Measurements from ENCODE around the gene RTL5. TPM values are rescaled to one million over a fixed set of nuclear protein-coding genes. Genes with fewer than 3 reads are reported as not detected.
"Not testable (repeated sequence)": the region's sequence is repeated elsewhere in the genome, so short reads cannot be mapped to it uniquely, and the experiment has no call there.

Gene RTL5
- total RNA-seq = 10 to 100 TPM in 2 of 4 donors, 1 to 10 TPM in 2; 8.8 to 19.0 (median 9.9) TPM

- peak within 1 kb of the TSS; percentile 64 to 70 for H3K4me3 ChIP-seq
- H3K4me1 ChIP-seq = peaks cover 0 to 54% (median 0%) of the 10 kb centered on the region in 3 donors
- H3K27me3 ChIP-seq = no peaks in the 10 kb centered on the region
- peak within 1 kb of the TSS; percentile 77 to 89 (median 86) for H3K27ac ChIP-seq
- peaks cover 0 to 5% of the 10 kb centered on the region in 2 donors for H3K36me3 ChIP-seq
- WGBS, 2 donors (ENCODE audit: low coverage in 1 of 2) = 8% methylated on average over 2 of the region's 106 CpGs; no CpG with 5 or more reads in 1 of the 2 donors
- peak in 1 of 4 experiments; percentile 13 for TF ChIP-seq CTCF (IDR thresholded peaks at IDR 0.05)
- TF ChIP-seq POLR2AphosphoS5 (IDR thresholded peaks at IDR 0.05) = peak; percentile 53
- no peak for TF ChIP-seq EP300 (IDR thresholded peaks at IDR 0.05)
- peak in 1 of 2 donors; percentile 12 for TF ChIP-seq POLR2A (IDR thresholded peaks at IDR 0.05)
- no peaks in the 10 kb centered on the region for H3K9me3 ChIP-seq
- ATAC-seq = peak; percentile 94
Observed at GRCh38 chrX:72131317-72132294, at the start of gene RTL5. Gene RTL5 (minus strand): TSS chrX:72131915.

DNA sequence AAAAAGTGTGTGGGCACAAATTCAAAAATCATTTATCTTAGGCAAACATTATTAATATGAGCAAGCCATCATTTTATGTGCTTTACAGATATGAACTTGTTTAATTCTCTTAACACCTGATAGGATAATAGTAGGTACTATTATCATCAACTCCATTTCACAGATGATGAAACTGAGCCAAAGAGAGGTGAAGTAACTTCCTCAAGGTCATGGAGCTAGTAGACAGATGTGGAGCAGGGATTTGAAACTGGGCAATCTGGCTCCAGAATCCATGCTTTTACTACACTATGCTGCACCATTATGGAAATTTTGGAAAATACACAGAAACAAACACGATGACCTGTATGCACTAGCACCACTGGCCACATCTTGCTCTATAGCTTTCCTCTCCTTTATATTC is 48.8 kb upstream of the RTL5 start:
- 0 to 14% methylated on average over 1 of the region's 1 CpG for whole genome bisulfite sequencing, 2 donors (ENCODE audit: low coverage in 1 of 2)
- Histone ChIP-seq H3K4me3 (peak overlapping the region; percentile 65 to 78), H3K4me1 (peaks cover 0 to 26% (median 4%) of the 10 kb centered on the region in 3 donors), H3K27ac (peak overlapping the region; percentile 77 to 94 (median 80)), H3K9me3 (no peaks in the 10 kb centered on the region), H3K36me3 (no peaks in the 10 kb centered on the region), H3K27me3 (no peaks in the 10 kb centered on the region)
- no peak for TF ChIP-seq CTCF (IDR thresholded peaks at IDR 0.05)
- no peak for TF ChIP-seq EP300 (IDR thresholded peaks at IDR 0.05)
- TF ChIP-seq POLR2AphosphoS5 (IDR thresholded peaks at IDR 0.05) = no peak
- TF ChIP-seq POLR2A (IDR thresholded peaks at IDR 0.05) = no peak
- no peak for ATAC-seq

GRCh38 chrX:72176981-72177380 is 45.3 kb upstream of the RTL5 start:
- ATAC-seq = no peak
- 46% methylated on average over 2 of the region's 2 CpGs; no CpG with 5 or more reads in 1 of the 2 donors for WGBS, 2 donors (ENCODE audit: low coverage in 1 of 2)
- no peaks in the 10 kb centered on the region for H3K36me3 ChIP-seq

DNA sequence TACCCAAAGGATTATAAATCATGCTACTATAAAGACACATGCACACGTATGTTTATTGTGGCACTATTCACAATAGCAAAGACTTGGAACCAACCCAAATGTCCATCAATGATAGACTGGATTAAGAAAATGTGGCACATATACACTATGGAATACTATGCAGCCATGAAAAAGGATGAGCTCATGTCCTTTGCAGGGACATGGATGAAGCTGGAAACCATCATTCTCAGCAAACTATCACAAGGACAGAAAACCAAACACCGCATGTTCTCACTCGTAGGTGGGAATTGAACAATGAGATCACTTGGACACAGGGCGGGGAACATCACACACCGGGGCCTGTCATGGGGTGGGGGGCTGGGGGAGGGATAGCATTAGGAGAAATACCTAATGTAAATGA is 44.6 kb upstream of the RTL5 start:
- not testable (repeated sequence) for H3K4me3 ChIP-seq, H3K9me3 ChIP-seq, H3K27ac ChIP-seq, H3K36me3 ChIP-seq, H3K4me1 ChIP-seq, H3K27me3 ChIP-seq, ATAC-seq
- WGBS, 2 donors (ENCODE audit: low coverage in 1 of 2) = 80% methylated on average over 1 of the region's 5 CpGs; no CpG with 5 or more reads in 1 of the 2 donors

More at GRCh38 chrX:72176981-72177380, 45.3 kb upstream of the RTL5 start:
- peaks cover 0 to 5% (median 0%) of the 10 kb centered on the region in 3 donors for H3K4me1 ChIP-seq
- H3K27ac ChIP-seq = no peak overlapping the region
- H3K9me3 ChIP-seq = no peaks in the 10 kb centered on the region
- H3K27me3 ChIP-seq = no peaks in the 10 kb centered on the region
- TF ChIP-seq POLR2AphosphoS5 (IDR thresholded peaks at IDR 0.05) (no peak), EP300 (IDR thresholded peaks at IDR 0.05) (no peak), CTCF (IDR thresholded peaks at IDR 0.05) (no peak), POLR2A (IDR thresholded peaks at IDR 0.05) (no peak)
- no peak overlapping the region for H3K4me3 ChIP-seq

- Histone ChIP-seq H3K36me3 (no peaks in the 10 kb centered on the region), H3K4me1 (no peaks in the 10 kb centered on the region), H3K9me3 (no peaks in the 10 kb centered on the region), H3K27me3 (no peaks in the 10 kb centered on the region), H3K27ac (no peak overlapping the region), H3K4me3 (peak overlapping the region in 1 of 2 donors; percentile 2)
- TF ChIP-seq EP300 (IDR thresholded peaks at IDR 0.05) (no peak), POLR2AphosphoS5 (IDR thresholded peaks at IDR 0.05) (no peak), CTCF (IDR thresholded peaks at IDR 0.05) (no peak), POLR2A (IDR thresholded peaks at IDR 0.05) (no peak)
- ATAC-seq = no peak
- 45 to 86% methylated on average over 4 to 5 of the region's 6 CpGs for whole genome bisulfite sequencing, 2 donors (ENCODE audit: low coverage in 1 of 2)
Observed at GRCh38 chrX:72169008-72169728, 37.5 kb upstream of the RTL5 start.

Measured in gastroesophageal sphincter (tissue), 4 donors.